Immature natural killer cell (primary cell): ENCODE measurements around the gene PKD2L1. TPM values are rescaled to one million over a fixed set of nuclear protein-coding genes. Genes with fewer than 3 reads are reported as not detected.

ENCODE experiments used
- DNase-seq, 3 donors: peaks; one replicate each; pipeline ENCODE4 v3.0.0; 2022; ENCODE audit warnings: mixed read lengths in 1 of 3
- H3K27ac Mint-ChIP-seq, 6 donors: one replicate each; pipeline ENCODE4 v1.8.0; 2020; ENCODE audit warnings: mixed read lengths in 6 of 6, mild to moderate bottlenecking in 5 of 6, inconsistent platforms in 4 of 6, moderate library complexity in 3 of 6
- H3K27me3 Mint-ChIP-seq, 3 donors: one replicate each; pipeline ENCODE4 v1.8.0; 2020 to 2021; ENCODE audit warnings: low read depth in 3 of 3, mild to moderate bottlenecking in 3 of 3, mixed read lengths in 3 of 3, moderate library complexity in 3 of 3, inconsistent platforms in 1 of 3
- H3K36me3 Mint-ChIP-seq, 3 donors: one replicate each; pipeline ENCODE4 v1.8.0; 2020; ENCODE audit warnings: mixed read lengths in 3 of 3, inconsistent platforms in 2 of 3, mild to moderate bottlenecking in 2 of 3
- H3K4me1 Mint-ChIP-seq, 2 donors: one replicate each; pipeline ENCODE4 v1.8.0; 2020; ENCODE audit warnings: inconsistent platforms in 2 of 2, mild to moderate bottlenecking in 2 of 2, mixed read lengths in 2 of 2, moderate library complexity in 1 of 2
- H3K4me3 Mint-ChIP-seq, 5 donors: one replicate each; pipeline ENCODE4 v1.8.0; 2020; ENCODE audit warnings: mild to moderate bottlenecking in 5 of 5, mixed read lengths in 5 of 5, inconsistent platforms in 3 of 5, moderate library complexity in 3 of 5
- H3K9me3 Mint-ChIP-seq, 6 donors: one replicate each; pipeline ENCODE4 v1.8.0; 2020; ENCODE audit warnings: mild to moderate bottlenecking in 6 of 6, mixed read lengths in 6 of 6, inconsistent platforms in 4 of 6, moderate library complexity in 3 of 6
- polyA plus RNA-seq, 3 donors: library from polyadenylated mRNA; unstranded; fragments of 300-500 nt; fragmentation: Illumina TruSeq; gene quantifications; one replicate each; pipeline ENCODE4 v1.2.3, GENCODE V29; 2021

Gene PKD2L1
- polyA plus RNA-seq, 3 donors from 2014 or later = not detected

DNA sequence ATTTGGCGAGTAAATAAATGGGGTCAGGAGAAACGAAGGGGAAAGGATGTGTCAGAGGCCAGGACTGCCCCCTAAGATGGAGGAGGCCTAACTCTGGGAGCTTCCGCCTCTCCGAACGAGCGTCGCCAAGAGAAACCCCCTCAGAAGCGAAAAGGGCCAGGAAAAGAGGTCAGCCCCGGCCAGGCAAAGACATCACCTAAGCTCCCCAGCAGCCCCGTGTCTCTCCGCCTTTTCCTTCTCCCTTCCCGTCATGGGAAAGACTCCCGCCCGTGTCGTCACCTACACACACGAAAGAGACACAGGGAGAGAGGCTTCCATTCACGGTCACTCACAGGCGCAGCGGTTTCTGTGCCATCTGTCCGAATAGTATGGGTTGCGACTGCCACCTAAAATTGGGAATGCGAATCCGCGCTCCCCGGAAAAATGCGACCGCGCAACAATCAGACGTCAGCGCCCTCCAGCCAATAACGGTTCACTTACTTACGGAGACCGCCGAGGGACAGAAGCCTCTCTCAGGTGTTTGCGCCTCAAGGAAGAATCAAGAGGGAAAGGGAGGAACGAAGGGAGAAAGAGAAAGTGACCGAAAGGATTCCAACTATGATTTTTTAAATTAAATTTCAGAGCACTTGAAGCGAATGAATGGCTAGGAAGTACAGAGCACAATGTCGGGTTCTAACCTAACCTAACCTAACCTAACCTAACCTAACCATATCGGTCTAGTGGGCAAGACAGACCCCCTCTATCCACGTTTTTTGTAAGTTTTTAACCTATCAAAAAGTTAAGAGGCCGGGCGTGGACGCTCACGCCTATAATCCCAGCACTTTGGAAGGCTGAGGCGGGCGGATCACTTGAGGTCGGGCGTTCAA is 62.6 kb downstream of the PKD2L1 start, which contains the start of gene CWF19L1:
CWF19L1 (minus strand) TSS at position 400 of the 866 bp plus-strand sequence; CDS start at position 355, 45 bp downstream.
- H3K27ac Mint-ChIP-seq = peak within 1 kb of the TSS; percentile 96 to 99 (median 98)
- H3K36me3 Mint-ChIP-seq = peaks cover 0 to 3% (median 2%) of the 10 kb centered on the region in 3 donors
- peaks cover 31% of the 10 kb centered on the region in 2 donors for H3K4me1 Mint-ChIP-seq
- peak within 1 kb of the TSS; percentile 99 to 100 (median 100) for H3K4me3 Mint-ChIP-seq
- peak; percentile 67 to 72 (median 70) for DNase-seq
- H3K27me3 Mint-ChIP-seq = peaks cover 2 to 9% (median 6%) of the 10 kb centered on the region in 3 donors
- no peaks in the 10 kb centered on the region for H3K9me3 Mint-ChIP-seq

DNA sequence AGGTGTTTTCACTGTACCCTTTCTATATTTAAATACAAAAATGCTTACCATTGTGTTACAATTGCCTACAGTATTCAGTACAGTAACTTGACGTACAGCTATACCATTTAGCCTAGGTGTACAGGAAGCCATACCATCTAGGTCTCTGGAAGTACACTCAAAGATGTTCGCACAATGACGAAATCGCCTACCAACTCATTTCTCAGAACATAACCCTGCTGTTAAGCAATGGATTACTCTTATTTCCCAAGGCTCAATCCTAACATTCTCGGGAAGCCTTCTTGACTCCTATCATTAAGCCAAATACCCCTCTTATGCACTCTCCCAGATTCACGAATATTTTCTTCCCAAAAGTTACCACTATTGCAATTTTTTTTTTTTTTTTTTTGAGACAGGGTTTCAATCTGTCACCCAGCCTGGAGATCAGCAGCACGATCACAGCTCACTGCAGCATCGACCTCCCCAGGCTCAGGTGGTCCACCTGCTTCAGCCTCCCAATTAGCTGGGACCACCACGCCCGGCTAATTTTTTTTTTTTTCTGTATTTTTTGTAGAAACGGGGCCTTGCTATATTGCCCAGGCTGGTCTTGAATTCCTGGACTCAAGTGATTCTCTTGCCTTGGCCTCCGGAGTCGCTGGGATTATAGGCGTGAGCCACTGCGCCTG is 64.1 kb downstream of the PKD2L1 start:
- Mint-ChIP-seq H3K9me3 (no peaks in the 10 kb centered on the region), H3K4me3 (peak overlapping the region; percentile 99 to 100 (median 100)), H3K4me1 (peaks cover 39 to 44% of the 10 kb centered on the region in 2 donors), H3K27me3 (peaks cover 2 to 9% (median 6%) of the 10 kb centered on the region in 3 donors), H3K36me3 (peaks cover 3 to 6% (median 4%) of the 10 kb centered on the region in 3 donors), H3K27ac (peak overlapping the region in 4 of 6 donors; percentile 3 to 69 (median 56))
- DNase-seq = no peak

DNA sequence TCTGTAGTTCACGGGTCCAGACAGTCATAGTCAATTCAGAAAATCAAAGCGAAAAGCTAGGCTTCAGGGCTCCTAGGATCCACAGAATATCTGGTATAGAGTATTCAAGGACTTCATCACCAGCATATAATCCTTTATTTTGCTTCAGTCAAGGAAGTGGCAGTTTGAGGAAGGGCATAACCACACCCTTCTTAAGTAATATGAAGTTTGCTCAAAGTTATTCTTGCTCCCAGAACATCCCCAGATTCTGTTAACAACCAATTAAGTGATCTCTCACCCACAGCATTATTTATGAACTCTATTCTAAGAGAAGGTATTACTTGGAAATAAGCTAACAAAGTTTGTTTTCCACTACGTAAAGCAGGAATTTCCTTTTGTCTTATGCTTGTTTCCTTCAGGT is 75.8 kb downstream of the PKD2L1 start:
- Mint-ChIP-seq H3K4me3 (no peak overlapping the region), H3K27ac (no peak overlapping the region), H3K36me3 (peaks cover 18 to 53% (median 44%) of the 10 kb centered on the region in 3 donors), H3K4me1 (peaks cover 2 to 6% of the 10 kb centered on the region in 2 donors), H3K9me3 (no peaks in the 10 kb centered on the region), H3K27me3 (no peaks in the 10 kb centered on the region)
- DNase-seq = no peak

DNA sequence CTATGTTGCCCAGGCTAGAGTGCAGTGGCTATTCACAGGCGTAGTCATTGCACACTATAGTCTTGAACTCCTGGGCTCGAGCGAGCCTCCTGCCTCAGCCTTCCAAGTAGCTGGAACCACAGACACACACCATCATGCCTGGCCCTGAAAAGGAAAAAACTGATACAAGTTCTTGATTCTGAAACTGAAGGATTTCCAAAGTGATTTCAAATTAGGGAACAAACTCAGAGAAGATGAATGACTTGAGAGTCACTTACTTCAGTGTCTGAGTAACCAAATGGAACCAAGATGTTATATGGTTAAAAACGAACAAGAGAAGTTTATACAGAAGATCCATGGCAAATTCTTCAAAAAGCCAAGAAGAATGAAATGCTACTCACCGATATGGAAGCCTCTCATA is 77.0 kb downstream of the PKD2L1 start:
- Mint-ChIP-seq H3K4me1 (no peaks in the 10 kb centered on the region), H3K36me3 (peaks cover 19 to 56% (median 44%) of the 10 kb centered on the region in 3 donors), H3K27me3 (no peaks in the 10 kb centered on the region), H3K27ac (no peak overlapping the region), H3K4me3 (no peak overlapping the region), H3K9me3 (no peaks in the 10 kb centered on the region)
- DNase-seq = no peak

DNA sequence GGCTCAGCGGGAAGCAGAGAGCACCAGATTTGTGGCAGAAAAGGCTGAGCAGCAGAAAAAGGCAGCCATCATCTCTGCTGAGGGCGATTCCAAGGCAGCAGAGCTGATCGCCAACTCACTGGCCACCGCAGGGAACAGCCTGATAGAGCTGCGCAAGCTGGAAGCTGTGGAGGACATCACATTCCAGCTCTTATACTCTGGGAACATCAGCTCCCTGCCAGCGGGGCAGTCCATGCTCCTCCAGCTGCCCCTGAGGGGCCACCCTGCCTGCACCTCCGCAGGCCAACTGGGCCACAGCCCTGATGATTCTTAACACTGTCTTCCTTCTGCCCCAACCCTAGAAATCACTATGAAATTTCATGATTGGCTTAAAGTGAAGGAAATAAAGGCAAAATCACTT is 81.2 kb downstream of the PKD2L1 start:
- H3K27ac Mint-ChIP-seq = no peak overlapping the region
- no peak overlapping the region for H3K4me3 Mint-ChIP-seq
- DNase-seq = no peak
- no peaks in the 10 kb centered on the region for H3K9me3 Mint-ChIP-seq
- H3K27me3 Mint-ChIP-seq = no peaks in the 10 kb centered on the region
- peaks cover 18 to 49% (median 26%) of the 10 kb centered on the region in 3 donors for H3K36me3 Mint-ChIP-seq
- H3K4me1 Mint-ChIP-seq = no peaks in the 10 kb centered on the region

DNA sequence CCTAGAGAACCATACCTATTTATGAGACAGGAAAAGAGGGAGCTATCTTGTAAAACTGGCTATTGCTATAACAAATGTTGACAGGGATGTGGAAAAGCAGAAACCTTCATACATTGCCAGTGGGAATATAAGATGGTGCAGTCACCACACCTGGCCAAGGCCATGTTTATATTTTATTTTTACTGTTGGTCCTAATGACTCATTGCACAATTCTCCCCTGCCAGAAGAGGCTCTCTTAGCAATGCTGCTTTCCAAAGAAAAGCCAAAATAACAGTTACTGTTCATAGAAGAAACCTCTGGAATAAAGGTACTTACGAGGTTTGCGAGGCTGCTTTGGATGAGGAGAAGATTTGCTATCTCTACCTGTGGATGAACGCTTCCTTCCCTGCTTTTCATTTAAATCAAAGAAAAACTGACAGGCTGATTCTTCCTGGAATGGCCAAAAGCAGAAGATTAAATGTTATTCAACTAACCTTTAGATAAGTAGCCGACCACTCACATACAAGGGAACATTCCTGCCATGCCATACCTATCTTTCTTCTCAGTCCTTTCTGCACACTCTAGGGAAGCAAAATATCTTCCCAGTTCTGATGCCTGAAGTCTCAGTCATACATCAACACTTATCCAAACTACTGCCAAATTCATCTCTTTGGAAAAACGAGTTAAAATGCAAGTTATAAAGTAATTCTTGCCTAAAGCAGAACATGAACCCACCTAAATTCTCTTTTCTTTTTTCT is 84.4 kb downstream of the PKD2L1 start:
- peaks cover 9 to 55% (median 22%) of the 10 kb centered on the region in 3 donors for H3K36me3 Mint-ChIP-seq

DNA sequence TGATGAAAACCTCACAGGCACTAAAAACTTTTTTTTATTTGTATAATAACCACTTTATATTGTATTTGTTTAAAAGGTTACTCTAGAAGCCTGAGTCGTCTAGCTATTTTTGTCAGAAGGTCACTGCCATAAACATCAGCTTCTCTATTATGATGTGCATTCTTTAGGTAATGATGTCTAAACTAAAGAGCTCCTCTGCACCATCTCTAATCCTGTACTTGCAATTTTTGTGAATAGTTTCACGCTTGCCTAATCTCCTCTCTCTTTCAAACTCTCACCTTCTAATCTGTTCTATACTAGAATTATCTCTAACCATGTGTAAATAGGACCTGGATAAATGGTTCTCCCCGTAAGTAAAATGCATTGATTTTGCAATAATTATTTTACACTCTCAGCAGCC is 90.2 kb downstream of the PKD2L1 start:
- Mint-ChIP-seq H3K27ac (no peak overlapping the region), H3K27me3 (no peaks in the 10 kb centered on the region), H3K9me3 (no peaks in the 10 kb centered on the region), H3K4me1 (peaks cover 3 to 10% of the 10 kb centered on the region in 2 donors), H3K36me3 (peaks cover 3 to 51% (median 22%) of the 10 kb centered on the region in 3 donors), H3K4me3 (no peak overlapping the region)
- no peak for DNase-seq

More for the DNA sequence above, 84.4 kb downstream of the PKD2L1 start:
- H3K4me1 Mint-ChIP-seq = peaks cover under 1 to 1% of the 10 kb centered on the region in 2 donors
- peak overlapping the region in 1 of 6 donors; percentile 71 for H3K27ac Mint-ChIP-seq
- no peaks in the 10 kb centered on the region for H3K27me3 Mint-ChIP-seq
- DNase-seq = no peak
- H3K9me3 Mint-ChIP-seq = no peaks in the 10 kb centered on the region
- no peak overlapping the region for H3K4me3 Mint-ChIP-seq

DNA sequence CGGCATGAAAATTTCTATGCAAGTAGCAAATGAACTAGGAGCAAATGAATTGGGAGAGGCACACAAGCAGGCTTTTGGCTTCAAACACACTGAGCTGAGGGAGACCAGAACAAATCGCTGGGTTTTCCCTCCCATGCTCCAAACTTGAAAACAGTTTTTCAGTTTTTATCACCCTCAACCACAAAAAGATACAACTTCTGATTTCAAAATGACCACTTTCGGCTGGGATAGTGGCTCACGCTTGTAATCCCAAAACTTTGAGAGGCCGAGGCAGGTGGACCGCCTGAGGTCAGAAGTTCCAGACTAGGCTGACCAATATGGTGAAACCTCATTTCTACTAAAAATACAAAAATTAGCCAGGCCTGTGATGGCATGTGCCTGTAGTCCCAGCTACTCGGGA is 91.6 kb downstream of the PKD2L1 start:
- no peak overlapping the region for H3K27ac Mint-ChIP-seq
- H3K36me3 Mint-ChIP-seq = peaks cover 4 to 57% (median 21%) of the 10 kb centered on the region in 3 donors
- H3K9me3 Mint-ChIP-seq = no peaks in the 10 kb centered on the region

More for the DNA sequence above, 91.6 kb downstream of the PKD2L1 start:
- Mint-ChIP-seq H3K4me1 (peaks cover 3 to 10% of the 10 kb centered on the region in 2 donors), H3K27me3 (no peaks in the 10 kb centered on the region), H3K4me3 (no peak overlapping the region)
- DNase-seq = no peak

Other genes starting within 250 kb of the PKD2L1 start
- gene CPN1, start 248.4 kb downstream of the PKD2L1 start, polyA plus RNA-seq = not detected
- 10 to 100 TPM in 1 of 3 donors, 1 to 10 TPM in 2; 3.8 to 11.0 (median 9.6) TPM for gene ERLIN1, start 144.2 kb downstream of the PKD2L1 start, polyA plus RNA-seq
- gene CHUK, start 100.6 kb downstream of the PKD2L1 start, polyA plus RNA-seq = 10 to 100 TPM in 2 of 3 donors, 1 to 10 TPM in 1; 8.0 to 19.0 (median 15.0) TPM
- 10 to 100 TPM; 18.4 to 38.4 (median 32.5) TPM for gene CWF19L1, start 62.6 kb downstream of the PKD2L1 start, polyA plus RNA-seq
- 10 to 100 TPM; 67.3 to 79.8 (median 79.8) TPM for gene BLOC1S2, start 43.5 kb downstream of the PKD2L1 start, polyA plus RNA-seq
- 1 to 10 TPM; 3.8 to 5.5 (median 4.5) TPM for gene SCD, start 17.0 kb upstream of the PKD2L1 start, polyA plus RNA-seq
- not detected for gene WNT8B, start 132.8 kb upstream of the PKD2L1 start, polyA plus RNA-seq
- under 1 TPM in 2 of 3 donors, not detected in 1; 0.18 to 0.57 TPM for gene SEC31B, start 189.6 kb upstream of the PKD2L1 start, polyA plus RNA-seq
- 100 to 1,000 TPM; 419 to 713 (median 668) TPM for gene NDUFB8, start 199.6 kb upstream of the PKD2L1 start, polyA plus RNA-seq
- gene HIF1AN, start 205.7 kb upstream of the PKD2L1 start, polyA plus RNA-seq = 10 to 100 TPM; 26.0 to 41.2 (median 33.3) TPM